ENCODE data around the gene RBM33.

Gene RBM33

GRCh38 chr7:155728116-155728515 lies 83.7 kb downstream of the RBM33 start:
- Mint-ChIP-seq H3K4me3 (no peak overlapping the region), H3K27ac (no peak overlapping the region), H3K27me3 (ENCODE audit: low read depth) (no peaks in the 10 kb centered on the region), H3K9me3 (no peaks in the 10 kb centered on the region), H3K36me3 (ENCODE audit: low read depth) (peaks cover 46% of the 10 kb centered on the region), H3K4me1 (peaks cover 10% of the 10 kb centered on the region)
- TF ChIP-seq CTCF (IDR thresholded peaks at IDR 0.05; ENCODE audit: unreplicated experiment in 3 of 3) = no peak

- H3K27me3 Mint-ChIP-seq (ENCODE audit: low read depth) = no peaks in the 10 kb centered on the region
- H3K27ac Mint-ChIP-seq = no peak overlapping the region
- no peaks in the 10 kb centered on the region for H3K9me3 Mint-ChIP-seq
- H3K4me3 Mint-ChIP-seq = no peak overlapping the region
- no peak for TF ChIP-seq CTCF (IDR thresholded peaks at IDR 0.05; ENCODE audit: unreplicated experiment in 3 of 3)
- H3K4me1 Mint-ChIP-seq = peaks cover 4% of the 10 kb centered on the region
- peaks cover 36% of the 10 kb centered on the region for H3K36me3 Mint-ChIP-seq (ENCODE audit: low read depth)
Measured at GRCh38 chr7:155729847-155730246, 85.4 kb downstream of the RBM33 start.

- Mint-ChIP-seq H3K36me3 (ENCODE audit: low read depth) (peaks cover 39% of the 10 kb centered on the region), H3K9me3 (no peaks in the 10 kb centered on the region), H3K27ac (no peak overlapping the region), H3K27me3 (ENCODE audit: low read depth) (no peaks in the 10 kb centered on the region), H3K4me1 (peaks cover 4% of the 10 kb centered on the region), H3K4me3 (no peak overlapping the region)
- TF ChIP-seq CTCF (IDR thresholded peaks at IDR 0.05; ENCODE audit: unreplicated experiment in 3 of 3) = no peak
Measured at GRCh38 chr7:155731380-155731779, 86.9 kb downstream of the RBM33 start.

- H3K36me3 Mint-ChIP-seq (ENCODE audit: low read depth) = peaks cover 39% of the 10 kb centered on the region
- TF ChIP-seq CTCF (IDR thresholded peaks at IDR 0.05; ENCODE audit: unreplicated experiment in 3 of 3) = no peak
- H3K27ac Mint-ChIP-seq = no peak overlapping the region
- H3K4me1 Mint-ChIP-seq = peaks cover 4% of the 10 kb centered on the region
- no peak overlapping the region for H3K4me3 Mint-ChIP-seq
- no peaks in the 10 kb centered on the region for H3K9me3 Mint-ChIP-seq
- H3K27me3 Mint-ChIP-seq (ENCODE audit: low read depth) = no peaks in the 10 kb centered on the region
Measured at GRCh38 chr7:155731871-155732270, 87.4 kb downstream of the RBM33 start.

GRCh38 chr7:155732286-155732685 lies 87.8 kb downstream of the RBM33 start:
- Mint-ChIP-seq H3K27me3 (ENCODE audit: low read depth) (no peaks in the 10 kb centered on the region), H3K27ac (no peak overlapping the region), H3K9me3 (no peaks in the 10 kb centered on the region), H3K4me3 (no peak overlapping the region), H3K4me1 (peaks cover 4% of the 10 kb centered on the region), H3K36me3 (ENCODE audit: low read depth) (peaks cover 42% of the 10 kb centered on the region)
- TF ChIP-seq CTCF (IDR thresholded peaks at IDR 0.05; ENCODE audit: unreplicated experiment in 3 of 3) = no peak

GRCh38 chr7:155733582-155734444 lies 89.4 kb downstream of the RBM33 start:
- Mint-ChIP-seq H3K4me3 (no peak overlapping the region), H3K9me3 (no peaks in the 10 kb centered on the region), H3K27ac (no peak overlapping the region), H3K27me3 (ENCODE audit: low read depth) (no peaks in the 10 kb centered on the region), H3K4me1 (peaks cover 4% of the 10 kb centered on the region), H3K36me3 (ENCODE audit: low read depth) (peaks cover 39% of the 10 kb centered on the region)
- TF ChIP-seq CTCF (IDR thresholded peaks at IDR 0.05; ENCODE audit: unreplicated experiment in 3 of 3) = no peak
